IMR-90 (cell line): ENCODE measurements around the gene SPRED3. TPM values are rescaled to one million over a fixed set of nuclear protein-coding genes. Genes with fewer than 3 reads are reported as not detected.

Experiments used
- ATAC-seq: fragments of 200-7000 bp; cut with Tn5 transposase; 2 replicates; pipeline ENCODE4 v1.9.1; 2020; ENCODE audit warnings: low read depth, mild to moderate bottlenecking, moderate library complexity
- BruUV-seq: library from RNA; stranded (reverse); fragments of 400-500 nt; replicated peaks from 2 replicates; lab custom pipeline; 2021; lab: Mats Ljungman, UMichigan
- CTCF ChIA-PET: fragments of 300-600 bp; formaldehyde crosslinking; extraction: SDS; loops from one replicate; lab custom pipeline; 2021; ENCODE audit warnings: antibody characterized with exemption; lab: Yijun Ruan, JAX
- POLR2A ChIA-PET: fragments of 300-600 bp; sonication (Branson Sonifier 250); formaldehyde crosslinking; loops from one replicate; lab custom pipeline; 2022; ENCODE audit warnings: antibody characterized with exemption; ENCODE audit not compliant: unreplicated experiment; lab: Charles Lee
- DNase-seq: peaks from one replicate; pipeline ENCODE4 v3.0.0; 2013
- H2AFZ ChIP-seq: replicated peaks from 2 replicates; pipeline ENCODE3; 2013; ENCODE audit warnings: low read length, mild to moderate bottlenecking; ENCODE audit not compliant: poor library complexity
- H2AK5ac ChIP-seq: 2 replicates; pipeline ENCODE4 v1.6.1; 2013; ENCODE audit warnings: low read depth, low read length, inconsistent platforms
- H2AK9ac ChIP-seq: replicated peaks from 2 replicates; pipeline ENCODE3; 2013; ENCODE audit warnings: mild to moderate bottlenecking, low read depth, low read length, moderate library complexity; ENCODE audit not compliant: poor library complexity
- H2BK120ac ChIP-seq: 2 replicates; pipeline ENCODE4 v1.6.1; 2013; ENCODE audit warnings: low read depth, low read length, inconsistent platforms
- H2BK15ac ChIP-seq: 3 replicates; pipeline ENCODE4 v1.6.1; 2013; ENCODE audit warnings: low read depth, low read length, inconsistent platforms
- H2BK20ac ChIP-seq: 2 replicates; pipeline ENCODE4 v1.6.1; 2013; ENCODE audit warnings: low read depth, mild to moderate bottlenecking, inconsistent platforms, low read length, moderate library complexity
- H2BK5ac ChIP-seq: 2 replicates; pipeline ENCODE4 v1.6.1; 2013; ENCODE audit warnings: mild to moderate bottlenecking, low read depth, low read length, inconsistent platforms; ENCODE audit not compliant: poor library complexity, severe bottlenecking
- H3K14ac ChIP-seq: replicated peaks from 2 replicates; pipeline ENCODE4 v1.6.1; 2013; ENCODE audit warnings: low read depth, low read length, inconsistent platforms
- H3K18ac ChIP-seq: 2 replicates; pipeline ENCODE4 v1.6.1; 2013; ENCODE audit warnings: low read depth, low read length, control low read depth
- H3K23ac ChIP-seq: 2 replicates; pipeline ENCODE4 v1.6.1; 2013; ENCODE audit warnings: low read depth, low read length, inconsistent platforms
- H3K27ac ChIP-seq: 2 replicates; pipeline ENCODE4 v1.5.1; 2013; ENCODE audit warnings: mild to moderate bottlenecking, control low read depth, low read length; ENCODE audit not compliant: insufficient read depth
- H3K27me3 ChIP-seq: 2 replicates; pipeline ENCODE4 v1.6.1; 2013; ENCODE audit warnings: low read length; ENCODE audit not compliant: control insufficient read depth, insufficient read depth
- H3K36me3 ChIP-seq: 2 replicates; pipeline ENCODE4 v1.6.1; 2013; ENCODE audit warnings: low read length, mixed read lengths; ENCODE audit not compliant: control insufficient read depth, insufficient read depth
- H3K4ac ChIP-seq: 2 replicates; pipeline ENCODE4 v1.6.1; 2013; ENCODE audit warnings: low read depth, low read length, inconsistent platforms
- H3K4me1 ChIP-seq: 2 replicates; pipeline ENCODE4 v1.6.1; 2013; ENCODE audit warnings: low read length, mixed read lengths; ENCODE audit not compliant: control insufficient read depth, insufficient read depth
- H3K4me2 ChIP-seq: 2 replicates; pipeline ENCODE4 v1.6.1; 2013; ENCODE audit warnings: low read depth, mild to moderate bottlenecking, control low read depth, low read length, moderate library complexity
- H3K4me3 ChIP-seq: 2 replicates; pipeline ENCODE4 v1.5.1; 2013; ENCODE audit warnings: low read depth, mild to moderate bottlenecking, control low read depth, low read length, moderate library complexity; ENCODE audit not compliant: insufficient read depth
- H3K56ac ChIP-seq: 2 replicates; pipeline ENCODE4 v1.6.1; 2013; ENCODE audit warnings: low read length, inconsistent platforms; ENCODE audit not compliant: insufficient read depth; ENCODE audit errors: extremely low read depth
- H3K79me1 ChIP-seq, 2 experiments: 2 replicates each; pipeline ENCODE4 v1.6.1; 2013; ENCODE audit warnings: low read length in 2 of 2, inconsistent platforms in 1 of 2, low read depth in 1 of 2
- H3K9ac ChIP-seq: 2 replicates; pipeline ENCODE4 v1.6.1; 2013; ENCODE audit warnings: low read depth, low read length, control low read depth
- H3K9me1 ChIP-seq: 2 replicates; pipeline ENCODE4 v1.6.1; 2013; ENCODE audit warnings: low read length, inconsistent platforms; ENCODE audit not compliant: insufficient read depth
- H3K9me3 ChIP-seq: 2 replicates; pipeline ENCODE4 v1.6.1; 2013; ENCODE audit warnings: low read length; ENCODE audit not compliant: control insufficient read depth, insufficient read depth
- H4K20me1 ChIP-seq: 2 replicates; pipeline ENCODE4 v1.6.1; 2013; ENCODE audit warnings: low read length, inconsistent platforms; ENCODE audit not compliant: insufficient read depth
- H4K5ac ChIP-seq: 2 replicates; pipeline ENCODE4 v1.6.1; 2013; ENCODE audit warnings: mild to moderate bottlenecking, low read depth, low read length, control low read depth
- H4K8ac ChIP-seq, 2 experiments: 2 replicates each; pipeline ENCODE4 v1.6.1; 2013; ENCODE audit warnings: low read depth in 2 of 2, low read length in 2 of 2, control low read depth in 1 of 2, inconsistent platforms in 1 of 2
- H4K91ac ChIP-seq: 2 replicates; pipeline ENCODE4 v1.6.1; 2013; ENCODE audit warnings: low read depth, low read length, inconsistent platforms; ENCODE audit not compliant: insufficient read depth
- CEBPB ChIP-seq: IDR thresholded peaks from 2 replicates; pipeline ENCODE4 v1.6.1; 2012; ENCODE audit warnings: low read depth, low read length, improper control_type of control experiment
- CTCF ChIP-seq: conservative IDR thresholded peaks from 2 replicates; pipeline ENCODE4 v1.5.1; 2012; ENCODE audit warnings: mild to moderate bottlenecking, low read depth, low read length, improper control_type of control experiment
- RFX5 ChIP-seq: IDR thresholded peaks from 2 replicates; pipeline ENCODE4 v1.8.0; 2012; ENCODE audit warnings: low read depth, mild to moderate bottlenecking, low read length, moderate library complexity
- WGBS, 2 experiments: methylation state at CpG; one replicate each; pipeline versions ENCODE4 v1.1.5 to v1.1.7; 2013; ENCODE audit warnings: missing lambda C conversion rate in 2 of 2; ENCODE audit not compliant: insufficient read length in 1 of 2; ENCODE audit errors: extremely low coverage in 2 of 2; 5-methylcytosine and 5-hydroxymethylcytosine counted together
- dilution Hi-C: fragments of 300-500 bp; cut with HindIII; formaldehyde crosslinking; loops from one replicate; pipeline ENCODE4 v1.14.3; 2018; ENCODE audit warnings: low sequenced_read_pairs; ENCODE audit not compliant: unreplicated experiment
- in situ Hi-C: fragments of 300-500 bp; cut with MboI; formaldehyde crosslinking; loops from 3 replicates; pipeline ENCODE4 v1.14.3; 2019; ENCODE audit warnings: low sequenced_read_pairs, inconsistent platforms, mixed read lengths
- intact Hi-C: fragments of 100-400 bp; cut with micrococcal nuclease; formaldehyde crosslinking; loops from 2 replicates; pipeline ENCODE4 v1.10.0; 2022
- polyA plus RNA-seq, 3 experiments: library from polyadenylated mRNA; depleted of rRNA; stranded (reverse); fragments of >200 nt; gene quantifications; 2 replicates each; pipeline ENCODE4 v1.2.3, GENCODE V29; 2012; ENCODE audit warnings: low replicate concordance in 1 of 3
- total RNA-seq: library from RNA; depleted of rRNA; stranded (reverse); fragments of >200 nt; gene quantifications from 2 replicates; pipeline ENCODE4 v1.2.3, GENCODE V29; 2012

SPRED3 gene
- total and polyA plus RNA-seq, 2 of the 4 experiments (the other 2 are of a cell fraction) = 0.90 to 7.9 TPM

DNA sequence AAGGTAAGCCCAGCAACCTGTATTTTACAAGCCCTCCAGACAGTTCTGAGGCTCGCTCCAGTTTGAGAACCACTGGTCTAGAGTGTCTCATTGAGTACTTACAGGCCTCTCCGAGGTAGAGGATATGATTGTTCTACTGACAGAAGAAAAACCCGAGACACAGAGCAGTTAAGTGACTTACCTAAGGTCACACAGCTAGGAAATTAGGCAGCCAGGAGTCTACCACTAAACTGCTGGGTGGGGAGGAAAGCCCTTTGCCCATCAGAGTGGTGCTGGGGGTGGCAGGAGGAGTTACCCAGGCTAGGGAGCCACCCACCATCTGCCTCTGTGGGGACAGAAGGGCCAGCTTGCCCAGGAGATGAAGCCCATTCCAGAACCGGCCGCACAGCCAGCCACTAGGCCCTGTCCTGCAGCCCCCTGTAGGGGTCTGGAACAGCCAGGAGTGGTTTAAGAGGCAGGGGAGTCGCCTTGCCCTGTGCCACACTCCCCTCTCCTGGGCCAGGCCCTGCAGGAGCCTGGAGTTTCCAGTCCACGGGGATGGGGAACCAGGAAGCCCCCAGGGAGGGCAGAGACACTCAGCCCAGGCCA, 36.8 kb downstream of the SPRED3 start:
- H3K18ac ChIP-seq = no peak overlapping the region
- no peak overlapping the region for H4K8ac ChIP-seq
- no peak overlapping the region for H3K23ac ChIP-seq
- no peak overlapping the region for H2AK5ac ChIP-seq
- no peaks in the 10 kb centered on the region for H3K79me1 ChIP-seq
- H4K5ac ChIP-seq = no peak overlapping the region
- in situ Hi-C loops (no loop called here), dilution Hi-C loops (no loop called here), intact Hi-C loops (no loop called here)
- ATAC-seq (no peak), DNase-seq (no peak)
- no peak overlapping the region for H2BK15ac ChIP-seq
- no peak overlapping the region for H3K4ac ChIP-seq
- no peak overlapping the region for H2BK20ac ChIP-seq
- WGBS, 2 experiments = 20% methylated on average over 2 of the region's 7 CpGs; no CpG with 5 or more reads in 1 of the 2 experiments
- no peak overlapping the region for H2AK9ac ChIP-seq
- H2AFZ ChIP-seq = no peak overlapping the region
- BruUV-seq = no TSS peak
- no peak overlapping the region for H2BK120ac ChIP-seq
- TF ChIP-seq CTCF (no peak), RFX5 (no peak), CEBPB (no peak)
- no peak overlapping the region for H3K9ac ChIP-seq
- H3K9me3 ChIP-seq = no peaks in the 10 kb centered on the region
- peaks cover 36% of the 10 kb centered on the region for H3K27me3 ChIP-seq
- no peaks in the 10 kb centered on the region for H3K36me3 ChIP-seq
- no peak overlapping the region for H2BK5ac ChIP-seq
- no peak overlapping the region for H3K4me2 ChIP-seq
- no peak overlapping the region for H3K4me3 ChIP-seq
- no peak overlapping the region for H3K56ac ChIP-seq
- no peak overlapping the region for H3K14ac ChIP-seq
- H4K91ac ChIP-seq = no peak overlapping the region
- no peaks in the 10 kb centered on the region for H4K20me1 ChIP-seq
- H3K27ac ChIP-seq = no peak overlapping the region
- no peaks in the 10 kb centered on the region for H3K9me1 ChIP-seq
- CTCF ChIA-PET = no interaction called here
- H3K4me1 ChIP-seq = no peaks in the 10 kb centered on the region
- POLR2A ChIA-PET = no interaction called here
